ENCODE measurements around the gene TTYH3. TPM values are rescaled to one million over a fixed set of nuclear protein-coding genes. Genes with fewer than 3 reads are reported as not detected.

Gene TTYH3
- total RNA-seq, 1 experiment from 2014 or later: 25.0 TPM

GRCh38 chr7:2611922-2612321 lies 19.9 kb upstream of the TTYH3 start:
- TF ChIP-seq EZH2phosphoT487 (IDR thresholded peaks at IDR 0.05; ENCODE audit: borderline replicate concordance, low read length) (no peak), EZH2 (IDR thresholded peaks at IDR 0.05; ENCODE audit: low read length, unreplicated experiment) (no peak), CTCF (conservative IDR thresholded peaks at IDR 0.05; ENCODE audit: low read depth, low read length) (no peak)
- H3K9ac ChIP-seq (ENCODE audit: low read length): no peak overlapping the region
- no peaks in the 10 kb centered on the region for H4K20me1 ChIP-seq (ENCODE audit: low read length)
- no peaks in the 10 kb centered on the region for H3K79me2 ChIP-seq (ENCODE audit: low read length)
- no peak overlapping the region for H3K4me2 ChIP-seq (ENCODE audit: low read length)
- peaks cover 9% of the 10 kb centered on the region for H3K4me1 ChIP-seq (ENCODE audit: insufficient read depth, low read length)
- H3K36me3 ChIP-seq (ENCODE audit: low read depth, low read length): no peaks in the 10 kb centered on the region
- H3F3A ChIP-seq (ENCODE audit: low read length, unreplicated experiment): no peaks in the 10 kb centered on the region
- no peak overlapping the region for H3K4me3 ChIP-seq (ENCODE audit: low read length)
- H2AFZ ChIP-seq (ENCODE audit: low read length): no peak overlapping the region
- POLR2A ChIA-PET (ENCODE audit: unreplicated experiment): no interaction called here
- DNase-seq: no peak
- H3K9me3 ChIP-seq (ENCODE audit: low read length): no peaks in the 10 kb centered on the region
- ATAC-seq: no peak
- BruUV-seq (replicated peaks): no TSS peak
- H3K27me3 ChIP-seq (ENCODE audit: low read length): no peaks in the 10 kb centered on the region
- no peaks in the 10 kb centered on the region for H3K9me2 ChIP-seq (replicated peaks; ENCODE audit: low read length)
- CTCF ChIA-PET: no interaction called here
- intact Hi-C loops (cut with micrococcal nuclease): no loop called here
- no peak overlapping the region for H3K27ac ChIP-seq (ENCODE audit: low read length)

GRCh38 chr7:2612445-2613097 lies 19.2 kb upstream of the TTYH3 start:
- ChIA-PET CTCF (no interaction called here), POLR2A (ENCODE audit: unreplicated experiment) (no interaction called here)
- no peak for TF ChIP-seq EZH2phosphoT487 (IDR thresholded peaks at IDR 0.05; ENCODE audit: borderline replicate concordance, low read length)
- no peak for TF ChIP-seq CTCF (conservative IDR thresholded peaks at IDR 0.05; ENCODE audit: low read depth, low read length)
- no peak for TF ChIP-seq EZH2 (IDR thresholded peaks at IDR 0.05; ENCODE audit: low read length, unreplicated experiment)
- intact Hi-C loops (cut with micrococcal nuclease): no loop called here
- Histone ChIP-seq H2AFZ (ENCODE audit: low read length) (no peak overlapping the region), H3K36me3 (ENCODE audit: low read depth, low read length) (no peaks in the 10 kb centered on the region), H3K4me2 (ENCODE audit: low read length) (no peak overlapping the region), H3K79me2 (ENCODE audit: low read length) (no peaks in the 10 kb centered on the region), H3K27me3 (ENCODE audit: low read length) (no peaks in the 10 kb centered on the region), H4K20me1 (ENCODE audit: low read length) (no peaks in the 10 kb centered on the region), H3K4me3 (ENCODE audit: low read length) (no peak overlapping the region), H3K9ac (ENCODE audit: low read length) (no peak overlapping the region), H3K9me3 (ENCODE audit: low read length) (no peaks in the 10 kb centered on the region), H3K27ac (ENCODE audit: low read length) (no peak overlapping the region), H3K4me1 (ENCODE audit: insufficient read depth, low read length) (peaks cover 9% of the 10 kb centered on the region), H3K9me2 (replicated peaks; ENCODE audit: low read length) (no peaks in the 10 kb centered on the region), H3F3A (ENCODE audit: low read length, unreplicated experiment) (no peaks in the 10 kb centered on the region)
- BruUV-seq (replicated peaks): no TSS peak
- no peak for ATAC-seq
- DNase-seq: no peak

GRCh38 chr7:2613098-2613930 lies 18.5 kb upstream of the TTYH3 start:
- H3K9me2 ChIP-seq (replicated peaks; ENCODE audit: low read length): no peaks in the 10 kb centered on the region
- no peaks in the 10 kb centered on the region for H3F3A ChIP-seq (ENCODE audit: low read length, unreplicated experiment)
- ChIA-PET POLR2A (ENCODE audit: unreplicated experiment) (interaction anchor here (0.6 kb wide), 1 partner anchor 10 kb away, joined by 3 read pairs; no protein-coding TSS in a partner anchor), CTCF (no interaction called here)
- no peak overlapping the region for H3K27ac ChIP-seq (ENCODE audit: low read length)
- H3K9me3 ChIP-seq (ENCODE audit: low read length): no peaks in the 10 kb centered on the region
- peaks cover 9% of the 10 kb centered on the region for H3K4me1 ChIP-seq (ENCODE audit: insufficient read depth, low read length)
- TF ChIP-seq EZH2phosphoT487 (IDR thresholded peaks at IDR 0.05; ENCODE audit: borderline replicate concordance, low read length): no peak
- no peak for TF ChIP-seq CTCF (conservative IDR thresholded peaks at IDR 0.05; ENCODE audit: low read depth, low read length)
- TF ChIP-seq EZH2 (IDR thresholded peaks at IDR 0.05; ENCODE audit: low read length, unreplicated experiment): no peak
- no peak for DNase-seq
- H3K27me3 ChIP-seq (ENCODE audit: low read length): no peaks in the 10 kb centered on the region
- no peak overlapping the region for H2AFZ ChIP-seq (ENCODE audit: low read length)
- no peak overlapping the region for H3K4me3 ChIP-seq (ENCODE audit: low read length)
- no peak overlapping the region for H3K4me2 ChIP-seq (ENCODE audit: low read length)
- H3K9ac ChIP-seq (ENCODE audit: low read length): no peak overlapping the region
- H4K20me1 ChIP-seq (ENCODE audit: low read length): no peaks in the 10 kb centered on the region
- H3K79me2 ChIP-seq (ENCODE audit: low read length): no peaks in the 10 kb centered on the region
- no TSS peak for BruUV-seq (replicated peaks)
- intact Hi-C loops (cut with micrococcal nuclease): no loop called here
- H3K36me3 ChIP-seq (ENCODE audit: low read depth, low read length): no peaks in the 10 kb centered on the region
- no peak for ATAC-seq
